PC-3 (cell line): ENCODE results near the gene SMIM44. TPM values are rescaled to one million over a fixed set of nuclear protein-coding genes. Genes with fewer than 3 reads are reported as not detected.
A peak's percentile ranks its signal among the peaks of the same experiment; 100 is the strongest.

Source experiments
- ATAC-seq: fragments of 200-7000 bp; cut with Tn5 transposase; 2 replicates; pipeline ENCODE4 v1.9.1; 2020; ENCODE audit warnings: mild to moderate bottlenecking, moderate library complexity
- BruUV-seq: library from RNA; stranded (reverse); fragments of 400-500 nt; replicated peaks from 2 replicates; lab custom pipeline; 2021; lab: Mats Ljungman, UMichigan
- CTCF ChIA-PET: fragments of 300-600 bp; sonication (Branson Sonifier 250); formaldehyde crosslinking; loops from one replicate; lab custom pipeline; 2022; ENCODE audit warnings: antibody characterized with exemption; lab: Charles Lee
- POLR2A ChIA-PET: fragments of 300-600 bp; sonication (Branson Sonifier 250); formaldehyde crosslinking; loops from one replicate; lab custom pipeline; 2022; ENCODE audit warnings: antibody characterized with exemption; ENCODE audit not compliant: unreplicated experiment; lab: Charles Lee
- DNase-seq: peaks from one replicate; pipeline ENCODE4 v3.0.0-alpha.2; 2015
- H2AFZ ChIP-seq: fragments of 300-600 bp; sonication (generic); 2 replicates; pipeline ENCODE4 v1.6.0; 2016; ENCODE audit warnings: antibody characterized with exemption, low read length
- H3F3A ChIP-seq: fragments of 300-600 bp; sonication (generic); one replicate; pipeline ENCODE4 v1.6.0; 2017; ENCODE audit warnings: antibody characterized with exemption, low read length, control low read depth, mild to moderate bottlenecking; ENCODE audit not compliant: unreplicated experiment
- H3K27ac ChIP-seq: fragments of 300-600 bp; sonication (generic); 2 replicates; pipeline ENCODE4 v1.5.1; 2016; ENCODE audit warnings: mild to moderate bottlenecking, low read length
- H3K27me3 ChIP-seq: fragments of 300-600 bp; sonication (generic); 2 replicates; pipeline ENCODE4 v1.6.1; 2016; ENCODE audit warnings: low read length, mixed read lengths
- H3K36me3 ChIP-seq: fragments of 300-600 bp; sonication (generic); 2 replicates; pipeline ENCODE4 v1.6.1; 2016; ENCODE audit warnings: low read depth, mixed run types, low read length, mixed read lengths
- H3K4me1 ChIP-seq: fragments of 300-600 bp; sonication (generic); 2 replicates; pipeline ENCODE4 v1.5.1; 2016; ENCODE audit warnings: low read length; ENCODE audit not compliant: insufficient read depth
- H3K4me2 ChIP-seq: fragments of 300-600 bp; sonication (generic); 2 replicates; pipeline ENCODE4 v1.6.0; 2016; ENCODE audit warnings: low read length
- H3K4me3 ChIP-seq: fragments of 300-600 bp; sonication (generic); 2 replicates; pipeline ENCODE4 v1.5.1; 2016; ENCODE audit warnings: mild to moderate bottlenecking, low read length, mixed read lengths
- H3K79me2 ChIP-seq: fragments of 300-600 bp; sonication (generic); 2 replicates; pipeline ENCODE4 v1.6.1; 2017; ENCODE audit warnings: low read length, mixed read lengths
- H3K9ac ChIP-seq: fragments of 300-600 bp; sonication (generic); 2 replicates; pipeline ENCODE4 v1.6.0; 2016; ENCODE audit warnings: mild to moderate bottlenecking, low read length
- H3K9me2 ChIP-seq: fragments of 300-600 bp; sonication (generic); replicated peaks from 2 replicates; pipeline ENCODE4 v1.6.1; 2016; ENCODE audit warnings: mixed run types, low read length, mixed read lengths
- H3K9me3 ChIP-seq: fragments of 300-600 bp; sonication (generic); 2 replicates; pipeline ENCODE4 v1.6.1; 2016; ENCODE audit warnings: low read length, mixed read lengths
- H4K20me1 ChIP-seq: fragments of 300-600 bp; sonication (generic); 2 replicates; pipeline ENCODE4 v1.6.1; 2016; ENCODE audit warnings: low read length, mixed read lengths
- CTCF ChIP-seq: fragments of 300-600 bp; sonication (generic); conservative IDR thresholded peaks from 2 replicates; pipeline ENCODE4 v1.5.1; 2017; ENCODE audit warnings: antibody characterized with exemption, low read depth, mild to moderate bottlenecking, low read length
- EZH2 ChIP-seq: fragments of 300-600 bp; sonication (generic); IDR thresholded peaks from one replicate; pipeline ENCODE4 v1.6.1; 2017; ENCODE audit warnings: antibody characterized with exemption, mild to moderate bottlenecking, low read length; ENCODE audit not compliant: unreplicated experiment
- EZH2phosphoT487 ChIP-seq: fragments of 300-600 bp; sonication (generic); IDR thresholded peaks from 2 replicates; pipeline ENCODE4 v1.6.1; 2018; ENCODE audit warnings: mild to moderate bottlenecking, antibody characterized with exemption, low read length, borderline replicate concordance
- intact Hi-C: fragments of 100-400 bp; cut with micrococcal nuclease; formaldehyde crosslinking; loops from 2 replicates; pipeline ENCODE4 v1.9.0; 2023
- total RNA-seq: library from RNA; depleted of rRNA; stranded (reverse); fragments of >200 nt; gene quantifications from 2 replicates; pipeline ENCODE4 v1.2.3, GENCODE V29; 2014

SMIM44 gene
- total RNA-seq, 1 experiment from 2014 or later: not detected

GRCh38 chr19:3515891-3516422 lies 32.7 kb upstream of the SMIM44 start:
- Histone ChIP-seq H3K9me2 (no peaks in the 10 kb centered on the region), H3K9me3 (no peaks in the 10 kb centered on the region), H2AFZ (no peak overlapping the region), H4K20me1 (peaks cover 30% of the 10 kb centered on the region; the same call in 1 of the 2 replicates), H3K27me3 (no peaks in the 10 kb centered on the region), H3K79me2 (peaks cover 100% of the 10 kb centered on the region), H3F3A (no peaks in the 10 kb centered on the region), H3K4me1 (no peaks in the 10 kb centered on the region; the same call in 1 of the 2 replicates), H3K4me3 (no peak overlapping the region), H3K9ac (no peak overlapping the region), H3K4me2 (no peak overlapping the region), H3K27ac (no peak overlapping the region), H3K36me3 (no peaks in the 10 kb centered on the region)
- DNase-seq (no peak), ATAC-seq (no peak)
- intact Hi-C loops: no loop called here
- BruUV-seq: no TSS peak
- ChIA-PET CTCF (no interaction called here), POLR2A (no interaction called here)
- TF ChIP-seq EZH2 (no peak), EZH2phosphoT487 (no peak), CTCF (no peak)

- intact Hi-C loops: no loop called here
- H3K79me2 ChIP-seq: peaks cover 100% of the 10 kb centered on the region
- TF ChIP-seq EZH2phosphoT487 (no peak), CTCF (no peak), EZH2 (no peak)
- H3K36me3 ChIP-seq: no peaks in the 10 kb centered on the region; the same call in 1 of the 2 replicates
- POLR2A ChIA-PET: no interaction called here
- CTCF ChIA-PET: no interaction called here
- H3K9me2 ChIP-seq: no peaks in the 10 kb centered on the region
- H3K9ac ChIP-seq: no peak overlapping the region
- 0 out of 2 replicates have a peak, but pooled peaks have one; percentile 27 for ATAC-seq
- H3K4me1 ChIP-seq: peaks cover 2% of the 10 kb centered on the region
- no peaks in the 10 kb centered on the region for H3F3A ChIP-seq
- no peak for DNase-seq
- H3K4me2 ChIP-seq: no peak overlapping the region
- H4K20me1 ChIP-seq: peaks cover 35% of the 10 kb centered on the region; the same call in 1 of the 2 replicates
- no peak overlapping the region for H3K27ac ChIP-seq
- H3K4me3 ChIP-seq: no peak overlapping the region
- BruUV-seq: no TSS peak
- H3K27me3 ChIP-seq: no peaks in the 10 kb centered on the region
- H2AFZ ChIP-seq: no peak overlapping the region
- H3K9me3 ChIP-seq: no peaks in the 10 kb centered on the region
These were observed 31.7 kb upstream of the SMIM44 start for GRCh38 chr19:3514930-3515329.
